Measurements from ENCODE around the gene OGDH. TPM values are rescaled to one million over a fixed set of nuclear protein-coding genes. Genes with fewer than 3 reads are reported as not detected.

Gene OGDH
- total RNA-seq, 2 experiments from 2014 or later = 78.6 to 85.6 TPM

GRCh38 chr7:44569959-44570358 is 36.5 kb upstream of the OGDH start:
- POLR2A ChIA-PET = interaction anchor here (1.0 to 5.1 kb wide), 3 partner anchors 9 to 24 kb away, joined by 3 to 32 read pairs (median 23); partner anchors contain the start of gene TMED4

GRCh38 chr7:44572771-44573170 is 33.7 kb upstream of the OGDH start:
- intact Hi-C loops (cut with micrococcal nuclease) = no loop called here
- DNase-seq (no peak), ATAC-seq (no peak)
- Mint-ChIP-seq H3K9me3 (no peaks in the 10 kb centered on the region), H3K4me1 (ENCODE audit: low read depth) (peaks cover 38% of the 10 kb centered on the region), H3K36me3 (ENCODE audit: low read depth) (peaks cover 68% of the 10 kb centered on the region), H3K27me3 (no peaks in the 10 kb centered on the region), H3K27ac (peak overlapping the region; percentile 96), H3K4me3 (peak overlapping the region; percentile 99)
- ChIA-PET POLR2A (interaction anchor here (0.8 to 5.1 kb wide), 8 partner anchors 7 to 315 kb away, joined by 3 to 32 read pairs (median 4); partner anchors contain the start of gene TMED4), CTCF (interaction anchor here (1.0 to 4.0 kb wide), 4 partner anchors 8 to 224 kb away, joined by 3 to 32 read pairs (median 7); no protein-coding TSS in a partner anchor)
- no peak for TF ChIP-seq CTCF (IDR thresholded peaks at IDR 0.05)

More at GRCh38 chr7:44569959-44570358, 36.5 kb upstream of the OGDH start:
- intact Hi-C loops (cut with micrococcal nuclease) = no loop called here
- H3K36me3 Mint-ChIP-seq (ENCODE audit: low read depth) = peaks cover 77% of the 10 kb centered on the region
- peaks cover 40% of the 10 kb centered on the region for H3K4me1 Mint-ChIP-seq (ENCODE audit: low read depth)
- H3K9me3 Mint-ChIP-seq = no peaks in the 10 kb centered on the region
- ATAC-seq (no peak), DNase-seq (no peak)
- no peak overlapping the region for H3K4me3 Mint-ChIP-seq
- CTCF ChIA-PET = no interaction called here
- TF ChIP-seq CTCF (IDR thresholded peaks at IDR 0.05) = no peak
- no peak overlapping the region for H3K27ac Mint-ChIP-seq
- H3K27me3 Mint-ChIP-seq = no peaks in the 10 kb centered on the region

- peak; percentile 96 for DNase-seq
- TF ChIP-seq CTCF (IDR thresholded peaks at IDR 0.05) = no peak
- ChIA-PET CTCF (interaction anchor here (0.6 to 4.0 kb wide), 6 partner anchors 9 to 330 kb away, joined by 3 to 32 read pairs (median 4); no protein-coding TSS in a partner anchor), POLR2A (interaction anchor here (0.8 to 5.1 kb wide), 13 partner anchors 8 to 407 kb away, joined by 3 to 32 read pairs (median 3); partner anchors contain the start of genes PURB, TMED4 and YKT6)
- H3K27ac Mint-ChIP-seq = peak within 1 kb of the TSS; percentile 96
- peaks cover 41% of the 10 kb centered on the region for H3K4me1 Mint-ChIP-seq (ENCODE audit: low read depth)
- no peaks in the 10 kb centered on the region for H3K9me3 Mint-ChIP-seq
- no peaks in the 10 kb centered on the region for H3K27me3 Mint-ChIP-seq
- ATAC-seq = peak; percentile 98
- intact Hi-C loops (cut with micrococcal nuclease) = no loop called here
- peaks cover 68% of the 10 kb centered on the region for H3K36me3 Mint-ChIP-seq (ENCODE audit: low read depth)
- peak within 1 kb of the TSS; percentile 99 for H3K4me3 Mint-ChIP-seq
Measured at GRCh38 chr7:44573464-44574286, 32.8 kb upstream of the OGDH start, which contains the start of gene DDX56. Gene DDX56 (minus strand): TSS chr7:44573908. CDS start chr7:44573895, 13 bp downstream.

GRCh38 chr7:44574287-44574872 is 32.0 kb upstream of the OGDH start:
- DNase-seq = no peak
- Mint-ChIP-seq H3K27me3 (no peaks in the 10 kb centered on the region), H3K4me1 (ENCODE audit: low read depth) (peaks cover 44% of the 10 kb centered on the region), H3K36me3 (ENCODE audit: low read depth) (peaks cover 68% of the 10 kb centered on the region), H3K4me3 (peak overlapping the region; percentile 99), H3K27ac (peak overlapping the region; percentile 96), H3K9me3 (no peaks in the 10 kb centered on the region)
- ATAC-seq = no peak
- TF ChIP-seq CTCF (IDR thresholded peaks at IDR 0.05) = no peak
- intact Hi-C loops (cut with micrococcal nuclease) = no loop called here
- CTCF ChIA-PET = interaction anchor here (0.6 to 4.0 kb wide), 5 partner anchors 9 to 177 kb away, joined by 3 to 32 read pairs (median 4); no protein-coding TSS in a partner anchor
- POLR2A ChIA-PET = interaction anchor here (0.8 to 5.1 kb wide), 12 partner anchors 7 to 406 kb away, joined by 3 to 32 read pairs (median 4); partner anchors contain the start of genes PURB, TMED4 and YKT6

Data from activated CD8-positive, alpha-beta T cell treated with anti-CD3 and anti-CD28 coated beads for 36 hours (primary cell).